Vagina (tissue), 2 donors: ENCODE results near the gene DNAJC3. TPM values are rescaled to one million over a fixed set of nuclear protein-coding genes. Genes with fewer than 3 reads are reported as not detected.
"Not testable (repeated sequence)": the region's sequence is repeated elsewhere in the genome, so short reads cannot be mapped to it uniquely, and the experiment has no call there.

Experiments used
- DNase-seq, 2 donors: peaks; one replicate each; pipeline ENCODE4 v3.0.0-alpha.2; 2017; ENCODE audit errors: extremely low spot score in 2 of 2
- H3K27ac ChIP-seq: fragments of 200-600 bp; sonication (generic); one replicate; pipeline ENCODE4 v1.5.1; 2019
- H3K27me3 ChIP-seq: fragments of 200-600 bp; sonication (generic); one replicate; pipeline ENCODE4 v1.5.1; 2019
- H3K36me3 ChIP-seq, 2 donors: fragments of 200-600 bp; sonication (generic); one replicate each; pipeline ENCODE4 v1.5.1; 2017 to 2019
- H3K4me1 ChIP-seq: fragments of 200-600 bp; sonication (generic); one replicate; pipeline ENCODE4 v1.5.1; 2019
- H3K4me3 ChIP-seq, 2 donors: fragments of 200-600 bp; sonication (generic); 1 replicate in 1 of 2; 2 replicates in 1 of 2; pipeline ENCODE4 v1.5.1; 2016 to 2019
- H3K9me3 ChIP-seq: fragments of 200-600 bp; sonication (generic); one replicate; pipeline ENCODE4 v1.5.1; 2019
- CTCF ChIP-seq, 3 experiments: fragments of 450-650 bp in 2 of 3; fragments of 200-600 bp in 1 of 3; sonication (generic) in 1 of 3; IDR thresholded peaks; one replicate each; pipeline ENCODE4 v1.5.1; 2017 to 2019; ENCODE audit warnings: antibody characterized with exemption in 3 of 3, mild to moderate bottlenecking in 2 of 3, moderate library complexity in 2 of 3
- POLR2A ChIP-seq, 2 donors: fragments of 450-650 bp; IDR thresholded peaks; one replicate each; pipeline ENCODE4 v1.6.1; 2017; ENCODE audit warnings: antibody characterized with exemption in 2 of 2, mild to moderate bottlenecking in 2 of 2, moderate library complexity in 2 of 2
- POLR2AphosphoS5 ChIP-seq, 2 donors: sonication (generic); formaldehyde crosslinking; IDR thresholded peaks; one replicate each; pipeline ENCODE4 v1.9.0; 2017; ENCODE audit warnings: antibody characterized with exemption in 2 of 2, mild to moderate bottlenecking in 2 of 2, low read depth in 1 of 2; ENCODE audit not compliant: insufficient read depth in 1 of 2
- intact Hi-C: fragments of 100-400 bp; cut with DNase I; formaldehyde crosslinking; loops from one replicate; pipeline ENCODE4 v1.15.1; 2023
- total RNA-seq: library from RNA; depleted of rRNA; stranded (reverse); fragments of >200 nt; gene quantifications from one replicate; pipeline ENCODE4 v1.2.3, GENCODE V29; 2016

The DNAJC3 gene
- total RNA-seq, 1 donor from 2014 or later = 33.1 TPM

- no peak for DNase-seq
- Histone ChIP-seq H3K27me3 (no peaks in the 10 kb centered on the region), H3K4me3 (no peak overlapping the region), H3K27ac (no peak overlapping the region), H3K9me3 (no peaks in the 10 kb centered on the region), H3K36me3 (no peaks in the 10 kb centered on the region), H3K4me1 (no peaks in the 10 kb centered on the region)
- TF ChIP-seq POLR2A (IDR thresholded peaks at IDR 0.05) = no peak
- no peak for TF ChIP-seq POLR2AphosphoS5 (IDR thresholded peaks at IDR 0.05; ENCODE audit: insufficient read depth in 1 of 2, low read depth in 1 of 2)
- no peak for TF ChIP-seq CTCF (IDR thresholded peaks at IDR 0.05)
- intact Hi-C loops = no loop called here
Measured at GRCh38 chr13:95726876-95727275, 49.9 kb downstream of the DNAJC3 start.

GRCh38 chr13:95728957-95729356, 52.0 kb downstream of the DNAJC3 start:
- H3K4me1 ChIP-seq = no peaks in the 10 kb centered on the region
- no peak for TF ChIP-seq POLR2AphosphoS5 (IDR thresholded peaks at IDR 0.05; ENCODE audit: insufficient read depth in 1 of 2, low read depth in 1 of 2)
- no peak for TF ChIP-seq CTCF (IDR thresholded peaks at IDR 0.05)
- TF ChIP-seq POLR2A (IDR thresholded peaks at IDR 0.05) = no peak
- H3K4me3 ChIP-seq = no peak overlapping the region
- intact Hi-C loops = no loop called here
- H3K27me3 ChIP-seq = no peaks in the 10 kb centered on the region
- no peaks in the 10 kb centered on the region for H3K9me3 ChIP-seq
- H3K36me3 ChIP-seq = no peaks in the 10 kb centered on the region
- no peak overlapping the region for H3K27ac ChIP-seq
- DNase-seq = no peak

GRCh38 chr13:95734124-95734523, 57.2 kb downstream of the DNAJC3 start:
- DNase-seq = no peak
- Histone ChIP-seq H3K27ac (no peak overlapping the region), H3K27me3 (no peaks in the 10 kb centered on the region), H3K4me1 (no peaks in the 10 kb centered on the region), H3K9me3 (no peaks in the 10 kb centered on the region), H3K4me3 (no peak overlapping the region), H3K36me3 (no peaks in the 10 kb centered on the region)
- intact Hi-C loops = no loop called here
- TF ChIP-seq POLR2AphosphoS5 (IDR thresholded peaks at IDR 0.05; ENCODE audit: insufficient read depth in 1 of 2, low read depth in 1 of 2) = no peak
- TF ChIP-seq POLR2A (IDR thresholded peaks at IDR 0.05) = no peak
- TF ChIP-seq CTCF (IDR thresholded peaks at IDR 0.05) = no peak

GRCh38 chr13:95740071-95740978, 63.4 kb downstream of the DNAJC3 start:
- H3K9me3 ChIP-seq, H3K36me3 ChIP-seq, DNase-seq, H3K4me3 ChIP-seq, intact Hi-C loops, H3K27me3 ChIP-seq, H3K4me1 ChIP-seq, H3K27ac ChIP-seq: not testable (repeated sequence)

- H3K9me3 ChIP-seq = no peaks in the 10 kb centered on the region
- H3K4me3 ChIP-seq = no peak overlapping the region
- H3K27me3 ChIP-seq = no peaks in the 10 kb centered on the region
- no peak for TF ChIP-seq POLR2AphosphoS5 (IDR thresholded peaks at IDR 0.05; ENCODE audit: insufficient read depth in 1 of 2, low read depth in 1 of 2)
- H3K27ac ChIP-seq = no peak overlapping the region
- H3K36me3 ChIP-seq = no peaks in the 10 kb centered on the region
- intact Hi-C loops = no loop called here
- H3K4me1 ChIP-seq = no peaks in the 10 kb centered on the region
- no peak for DNase-seq
Measured at GRCh38 chr13:95740979-95741320, 64.0 kb downstream of the DNAJC3 start.
